Measurements from ENCODE around the gene YARS1. TPM values are rescaled to one million over a fixed set of nuclear protein-coding genes. Genes with fewer than 3 reads are reported as not detected.

The YARS1 gene
- total RNA-seq, 4 donors from 2014 or later, result 24.8 to 40.0 (median 30.2) TPM

DNA sequence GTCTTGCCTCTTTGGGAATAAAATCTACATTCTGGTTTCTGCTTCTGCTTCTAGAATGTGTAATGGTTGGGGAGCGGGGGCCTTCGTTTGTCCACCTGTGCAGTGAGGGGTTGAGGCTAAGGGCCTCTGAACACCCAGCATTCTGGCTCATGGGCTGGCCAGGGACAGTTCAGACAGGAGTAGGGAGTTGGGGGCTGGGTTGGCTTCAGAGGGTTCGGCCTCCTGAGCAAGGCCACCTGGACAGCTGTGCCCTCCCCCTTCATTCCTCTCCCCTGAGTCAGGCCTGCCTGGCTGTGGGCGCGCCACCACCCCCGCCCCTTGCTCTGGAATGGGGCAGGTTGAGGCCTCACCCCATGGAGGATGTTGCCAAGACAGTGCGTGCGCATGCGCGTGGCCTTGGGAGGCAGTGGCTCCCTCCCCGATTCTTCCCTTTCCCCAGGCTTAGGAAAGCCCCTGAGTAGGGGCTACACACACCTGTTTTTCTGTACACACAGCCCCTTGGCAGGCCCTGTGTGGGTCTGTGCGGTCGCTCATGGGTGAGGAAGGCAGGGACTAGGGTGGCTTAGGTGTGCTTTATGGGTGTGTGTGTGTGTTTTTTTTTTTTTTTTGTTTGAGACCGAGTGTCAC, 57.0 kb downstream of the YARS1 start:
- 42 to 53% methylated on average over 10 to 13 of the region's 14 CpGs for WGBS, 2 donors
- no peak for TF ChIP-seq POLR2A (IDR thresholded peaks at IDR 0.05)
- TF ChIP-seq, protein P1, sequence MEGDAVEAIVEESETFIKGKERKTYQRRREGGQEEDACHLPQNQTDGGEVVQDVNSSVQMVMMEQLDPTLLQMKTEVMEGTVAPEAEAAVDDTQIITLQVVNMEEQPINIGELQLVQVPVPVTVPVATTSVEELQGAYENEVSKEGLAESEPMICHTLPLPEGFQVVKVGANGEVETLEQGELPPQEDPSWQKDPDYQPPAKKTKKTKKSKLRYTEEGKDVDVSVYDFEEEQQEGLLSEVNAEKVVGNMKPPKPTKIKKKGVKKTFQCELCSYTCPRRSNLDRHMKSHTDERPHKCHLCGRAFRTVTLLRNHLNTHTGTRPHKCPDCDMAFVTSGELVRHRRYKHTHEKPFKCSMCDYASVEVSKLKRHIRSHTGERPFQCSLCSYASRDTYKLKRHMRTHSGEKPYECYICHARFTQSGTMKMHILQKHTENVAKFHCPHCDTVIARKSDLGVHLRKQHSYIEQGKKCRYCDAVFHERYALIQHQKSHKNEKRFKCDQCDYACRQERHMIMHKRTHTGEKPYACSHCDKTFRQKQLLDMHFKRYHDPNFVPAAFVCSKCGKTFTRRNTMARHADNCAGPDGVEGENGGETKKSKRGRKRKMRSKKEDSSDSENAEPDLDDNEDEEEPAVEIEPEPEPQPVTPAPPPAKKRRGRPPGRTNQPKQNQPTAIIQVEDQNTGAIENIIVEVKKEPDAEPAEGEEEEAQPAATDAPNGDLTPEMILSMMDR (IDR thresholded peaks at IDR 0.05), result no peak
- intact Hi-C loops (cut with DNase I; ENCODE audit: low total_unique reads), result no loop called here
- no peak overlapping the region for H3K4me3 ChIP-seq (ENCODE audit: low read depth, poor library complexity, severe bottlenecking)
- peak; percentile 75 to 95 for DNase-seq (ENCODE audit: low spot score in 2 of 2)

GRCh38 chr1:32759521-32759981, 57.6 kb downstream of the YARS1 start:
- 29 to 33% methylated on average over 5 of the region's 5 CpGs for WGBS, 2 donors
- TF ChIP-seq POLR2A (IDR thresholded peaks at IDR 0.05), result no peak
- TF ChIP-seq, protein P1 (IDR thresholded peaks at IDR 0.05), result no peak
- no peak for DNase-seq (ENCODE audit: low spot score in 2 of 2)
- H3K4me3 ChIP-seq (ENCODE audit: low read depth, poor library complexity, severe bottlenecking), result no peak overlapping the region
- intact Hi-C loops (cut with DNase I; ENCODE audit: low total_unique reads), result no loop called here

GRCh38 chr1:32758795-32759430, 58.2 kb downstream of the YARS1 start:
- WGBS, 2 donors, result 35 to 57% methylated on average over 1 of the region's 1 CpG
- DNase-seq (ENCODE audit: low spot score in 2 of 2), result no peak
- H3K4me3 ChIP-seq (ENCODE audit: low read depth, poor library complexity, severe bottlenecking), result no peak overlapping the region
- intact Hi-C loops (cut with DNase I; ENCODE audit: low total_unique reads), result no loop called here
- TF ChIP-seq, protein P1 (IDR thresholded peaks at IDR 0.05), result no peak
- no peak for TF ChIP-seq POLR2A (IDR thresholded peaks at IDR 0.05)

DNA sequence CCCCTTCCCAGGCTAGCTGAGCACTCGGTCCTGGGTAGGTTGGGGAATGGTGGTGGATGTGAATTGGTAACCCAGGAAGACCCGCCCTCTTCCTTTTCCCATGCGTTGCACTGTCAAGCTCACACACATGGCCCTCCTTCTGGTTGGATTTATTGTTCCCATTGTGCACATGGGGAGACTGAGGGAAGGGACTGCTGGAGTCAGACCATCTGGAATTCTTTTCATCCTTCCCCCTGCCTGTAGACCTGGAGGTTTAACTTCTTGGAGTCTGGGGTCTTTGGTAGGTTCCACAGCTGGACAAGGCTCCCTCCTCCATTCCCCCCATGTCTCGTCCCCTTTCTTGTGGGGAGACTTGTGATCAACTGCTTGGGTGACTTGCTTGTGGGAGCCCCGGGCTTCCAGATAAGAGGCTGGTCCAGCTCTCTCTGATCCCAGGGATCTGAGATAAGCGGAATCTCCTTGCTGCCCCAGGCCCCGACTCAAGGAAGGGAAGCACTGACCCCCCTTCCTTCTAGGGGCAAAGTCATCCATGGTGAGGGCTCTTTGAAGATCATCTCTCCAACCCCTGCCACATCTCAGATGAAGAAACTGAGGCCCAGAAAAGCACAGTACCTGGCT, 58.9 kb downstream of the YARS1 start:
- intact Hi-C loops (cut with DNase I; ENCODE audit: low total_unique reads), result no loop called here
- no peak for TF ChIP-seq POLR2A (IDR thresholded peaks at IDR 0.05)
- TF ChIP-seq, protein P1 (IDR thresholded peaks at IDR 0.05), result no peak
- 51 to 65% methylated on average over 7 of the region's 7 CpGs for WGBS, 2 donors
- H3K4me3 ChIP-seq (ENCODE audit: low read depth, poor library complexity, severe bottlenecking), result no peak overlapping the region
- DNase-seq (ENCODE audit: low spot score in 2 of 2), result no peak

DNA sequence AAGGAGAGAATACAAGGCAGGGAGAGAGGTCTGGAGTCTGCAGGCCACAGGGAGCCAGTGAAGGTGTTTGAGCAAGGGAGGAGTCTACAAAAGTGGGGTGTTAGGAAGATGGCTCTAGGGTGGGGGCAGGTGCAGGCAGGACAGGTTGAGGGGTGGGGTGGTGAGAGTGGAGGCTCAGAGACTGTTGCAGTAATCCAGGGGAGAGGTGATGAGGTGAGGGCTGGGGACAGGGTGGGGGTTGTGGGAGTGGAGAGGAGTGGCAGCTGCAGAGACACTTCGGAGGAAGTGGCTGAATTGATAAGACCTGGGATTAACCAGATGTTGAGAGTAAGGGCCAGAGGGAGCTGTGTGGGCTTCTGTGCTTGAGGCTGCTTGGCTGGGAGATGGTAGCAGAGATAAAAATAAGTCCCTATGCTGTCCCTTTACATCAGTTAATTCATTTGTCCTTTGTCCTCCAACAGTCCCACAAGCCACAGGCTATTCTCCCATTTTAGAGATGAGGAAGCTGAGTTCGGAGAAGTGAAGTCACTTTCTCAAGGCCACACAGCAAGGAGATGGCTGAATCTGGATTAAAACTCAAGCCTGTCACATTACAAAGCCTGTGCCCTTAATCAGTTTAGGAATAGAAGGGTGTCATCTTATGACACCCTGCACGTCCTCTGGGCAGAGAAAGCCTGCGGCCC, 59.8 kb downstream of the YARS1 start:
- TF ChIP-seq POLR2A (IDR thresholded peaks at IDR 0.05), result no peak
- TF ChIP-seq, protein P1 (IDR thresholded peaks at IDR 0.05), result no peak
- 61 to 62% methylated on average over 4 of the region's 4 CpGs for WGBS, 2 donors
- no peak for DNase-seq (ENCODE audit: low spot score in 2 of 2)
- intact Hi-C loops (cut with DNase I; ENCODE audit: low total_unique reads), result no loop called here
- H3K4me3 ChIP-seq (ENCODE audit: low read depth, poor library complexity, severe bottlenecking), result no peak overlapping the region

All from lower leg skin (tissue), 4 donors.